ENCODE measurements around the gene DTX3. TPM values are rescaled to one million over a fixed set of nuclear protein-coding genes. Genes with fewer than 3 reads are reported as not detected.
A peak's percentile ranks its signal among the peaks of the same experiment; 100 is the strongest.
"Not testable (repeated sequence)": the region's sequence is repeated elsewhere in the genome, so short reads cannot be mapped to it uniquely, and the experiment has no call there.

DTX3 gene, protein sequence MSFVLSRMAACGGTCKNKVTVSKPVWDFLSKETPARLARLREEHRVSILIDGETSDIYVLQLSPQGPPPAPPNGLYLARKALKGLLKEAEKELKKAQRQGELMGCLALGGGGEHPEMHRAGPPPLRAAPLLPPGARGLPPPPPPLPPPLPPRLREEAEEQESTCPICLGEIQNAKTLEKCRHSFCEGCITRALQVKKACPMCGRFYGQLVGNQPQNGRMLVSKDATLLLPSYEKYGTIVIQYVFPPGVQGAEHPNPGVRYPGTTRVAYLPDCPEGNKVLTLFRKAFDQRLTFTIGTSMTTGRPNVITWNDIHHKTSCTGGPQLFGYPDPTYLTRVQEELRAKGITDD
- 29.5 TPM for polyA plus RNA-seq (2013, experiment 1 of 2)
- 29.5 TPM for polyA plus RNA-seq (2013, experiment 2 of 2)

DNA sequence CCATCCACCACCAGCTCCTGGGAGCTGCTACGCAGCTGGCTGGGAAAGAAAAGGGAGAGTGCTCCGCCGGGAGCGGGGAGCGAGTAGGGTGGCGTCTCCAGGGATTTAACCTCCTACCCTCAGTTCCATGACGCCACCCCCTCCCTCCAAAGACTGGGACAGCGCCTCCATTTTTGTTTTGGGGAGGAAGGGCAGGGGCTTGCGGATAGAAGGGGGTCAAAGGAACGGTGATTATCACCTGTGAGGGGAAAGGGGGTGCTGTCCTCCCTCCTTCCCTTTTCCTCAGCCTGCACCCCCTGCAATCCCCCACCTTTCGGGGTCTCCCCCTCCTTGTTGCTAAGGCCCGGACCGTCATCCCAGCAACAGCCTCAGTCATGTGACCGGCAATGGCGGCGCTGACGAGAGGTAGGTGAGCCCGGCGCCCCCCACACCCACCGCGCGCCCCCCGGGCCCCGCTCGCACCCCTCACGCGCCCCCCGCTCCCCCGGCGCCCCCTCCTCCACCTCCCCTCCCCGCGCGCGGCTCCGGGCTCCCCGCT lies at the start of gene DTX3:
TSS of gene DTX3 (plus strand) at position 371 of the 538 bp plus-strand sequence. CDS start 1,694 bp downstream, outside the sequence.
- DNase-seq, result peak; percentile 53

DNA sequence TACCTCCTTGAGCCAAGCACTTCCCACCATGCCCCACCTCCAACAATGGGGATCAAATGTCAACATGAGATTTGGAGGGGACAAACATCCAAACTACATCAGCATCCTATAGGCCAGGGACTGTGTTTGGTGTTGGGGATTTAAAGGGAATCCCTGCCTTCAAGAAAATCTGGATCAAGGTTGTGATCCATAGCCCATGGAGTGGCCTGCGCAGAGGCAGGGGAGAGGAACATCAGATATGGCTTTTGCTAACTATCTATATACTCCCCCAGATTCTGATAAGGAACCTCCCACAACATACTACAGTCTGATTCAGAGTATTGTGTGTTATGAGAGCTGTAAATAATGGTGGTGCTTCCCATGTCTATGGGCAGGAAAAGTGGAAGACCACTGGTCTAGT lies 49.7 kb upstream of the DTX3 start:
- Histone ChIP-seq H2BK15ac (replicated peaks; ENCODE audit: low read depth) (no peak overlapping the region), H2BK5ac (ENCODE audit: low read length) (no peak overlapping the region), H3K27me3 (ENCODE audit: insufficient read depth, low read length, poor library complexity) (no peaks in the 10 kb centered on the region), H3K56ac (ENCODE audit: low read length) (no peak overlapping the region), H3K79me2 (ENCODE audit: control insufficient read depth, insufficient read depth, low read length) (no peaks in the 10 kb centered on the region), H3K23ac (ENCODE audit: low read length) (no peak overlapping the region), H3K4ac (ENCODE audit: low read depth, low read length) (no peak overlapping the region), H3K9ac (ENCODE audit: low read length) (no peak overlapping the region), H3K36me3 (ENCODE audit: control insufficient read depth, insufficient read depth, low read length) (no peaks in the 10 kb centered on the region), H3K4me3 (ENCODE audit: low read length) (no peak overlapping the region), H2AK5ac (ENCODE audit: low read length) (no peak overlapping the region), H3K4me1 (ENCODE audit: control insufficient read depth, low read depth, low read length) (no peaks in the 10 kb centered on the region), H3K18ac (ENCODE audit: low read length) (no peak overlapping the region), H4K8ac (ENCODE audit: low read depth, low read length) (no peak overlapping the region), H3K79me1 (ENCODE audit: low read length) (no peaks in the 10 kb centered on the region), H3K27ac (ENCODE audit: low read depth, low read length) (no peak overlapping the region), H2BK120ac (ENCODE audit: low read depth, low read length) (no peak overlapping the region), H3K4me2 (ENCODE audit: low read length) (no peak overlapping the region), H4K5ac (ENCODE audit: low read length) (no peak overlapping the region)
- DNase-seq, result no peak
- WGBS (ENCODE audit: extremely low coverage, insufficient coverage, low lambda C conversion rate), result no CpG with 5 or more reads among the region's 1 CpG

More for the DNA sequence above, at the start of gene DTX3:
- WGBS (ENCODE audit: extremely low coverage, insufficient coverage, low lambda C conversion rate), result no CpG with 5 or more reads among the region's 36 CpGs
- H4K5ac ChIP-seq (ENCODE audit: low read length), result peak within 1 kb of the TSS; percentile 33
- peak within 1 kb of the TSS; percentile 95 for H3K18ac ChIP-seq (ENCODE audit: low read length)
- H3K4me1 ChIP-seq (ENCODE audit: control insufficient read depth, low read depth, low read length), result peaks cover 13% of the 10 kb centered on the region
- no peak within 1 kb of the TSS for H2BK15ac ChIP-seq (replicated peaks; ENCODE audit: low read depth)
- peak within 1 kb of the TSS; percentile 83 for H2BK120ac ChIP-seq (ENCODE audit: low read depth, low read length)
- H4K8ac ChIP-seq (ENCODE audit: low read depth, low read length), result peak within 1 kb of the TSS; percentile 69
- peaks cover 1% of the 10 kb centered on the region for H3K36me3 ChIP-seq (ENCODE audit: control insufficient read depth, insufficient read depth, low read length)
- peak within 1 kb of the TSS; percentile 92 for H3K9ac ChIP-seq (ENCODE audit: low read length)
- peak within 1 kb of the TSS; percentile 18 for H3K27ac ChIP-seq (ENCODE audit: low read depth, low read length)
- H3K79me2 ChIP-seq (ENCODE audit: control insufficient read depth, insufficient read depth, low read length), result no peaks in the 10 kb centered on the region
- peak within 1 kb of the TSS; percentile 95 for H2BK5ac ChIP-seq (ENCODE audit: low read length)
- peak within 1 kb of the TSS; percentile 97 for H3K56ac ChIP-seq (ENCODE audit: low read length)
- peaks cover 4% of the 10 kb centered on the region for H3K79me1 ChIP-seq (ENCODE audit: low read length)
- H3K27me3 ChIP-seq (ENCODE audit: insufficient read depth, low read length, poor library complexity), result no peaks in the 10 kb centered on the region
- peak within 1 kb of the TSS; percentile 95 for H3K4ac ChIP-seq (ENCODE audit: low read depth, low read length)
- H3K4me2 ChIP-seq (ENCODE audit: low read length), result peak within 1 kb of the TSS; percentile 85
- peak within 1 kb of the TSS; percentile 98 for H3K23ac ChIP-seq (ENCODE audit: low read length)
- peak within 1 kb of the TSS; percentile 56 for H2AK5ac ChIP-seq (ENCODE audit: low read length)
- H3K4me3 ChIP-seq (ENCODE audit: low read length), result peak within 1 kb of the TSS; percentile 85

DNA sequence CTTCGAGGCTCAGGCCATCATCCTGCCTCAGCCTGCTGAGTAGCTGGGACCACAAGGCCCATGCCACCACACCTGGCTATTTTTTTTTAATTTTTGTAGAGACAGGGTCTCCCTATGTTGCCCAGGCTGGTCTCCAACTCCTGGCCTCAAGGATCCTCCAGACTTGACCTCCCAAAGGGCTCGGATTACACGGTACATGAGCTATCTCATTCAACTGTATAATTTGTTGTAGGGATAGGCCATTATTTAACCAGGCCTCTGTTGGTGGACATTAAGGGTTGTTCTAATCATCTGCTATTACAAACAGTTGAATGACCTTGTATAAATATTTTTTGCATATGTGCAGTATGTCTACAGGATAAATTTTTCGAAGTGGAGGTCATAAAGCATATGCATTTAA lies 45.8 kb upstream of the DTX3 start:
- H3K79me1 ChIP-seq (ENCODE audit: low read length), result no peaks in the 10 kb centered on the region
- no CpG with 5 or more reads among the region's 4 CpGs for WGBS (ENCODE audit: extremely low coverage, insufficient coverage, low lambda C conversion rate)
- no peak overlapping the region for H3K56ac ChIP-seq (ENCODE audit: low read length)
- no peaks in the 10 kb centered on the region for H3K27me3 ChIP-seq (ENCODE audit: insufficient read depth, low read length, poor library complexity)
- no peak overlapping the region for H3K23ac ChIP-seq (ENCODE audit: low read length)
- no peak overlapping the region for H2BK120ac ChIP-seq (ENCODE audit: low read depth, low read length)
- no peaks in the 10 kb centered on the region for H3K36me3 ChIP-seq (ENCODE audit: control insufficient read depth, insufficient read depth, low read length)
- DNase-seq, result no peak
- H4K5ac ChIP-seq (ENCODE audit: low read length), result no peak overlapping the region
- H3K4me1 ChIP-seq (ENCODE audit: control insufficient read depth, low read depth, low read length), result no peaks in the 10 kb centered on the region
- no peak overlapping the region for H2BK15ac ChIP-seq (replicated peaks; ENCODE audit: low read depth)
- no peak overlapping the region for H4K8ac ChIP-seq (ENCODE audit: low read depth, low read length)
- H3K18ac ChIP-seq (ENCODE audit: low read length), result no peak overlapping the region
- no peak overlapping the region for H2BK5ac ChIP-seq (ENCODE audit: low read length)
- no peak overlapping the region for H3K9ac ChIP-seq (ENCODE audit: low read length)
- H3K4me2 ChIP-seq (ENCODE audit: low read length), result no peak overlapping the region
- no peak overlapping the region for H2AK5ac ChIP-seq (ENCODE audit: low read length)
- H3K79me2 ChIP-seq (ENCODE audit: control insufficient read depth, insufficient read depth, low read length), result no peaks in the 10 kb centered on the region
- no peak overlapping the region for H3K27ac ChIP-seq (ENCODE audit: low read depth, low read length)
- H3K4me3 ChIP-seq (ENCODE audit: low read length), result no peak overlapping the region
- H3K4ac ChIP-seq (ENCODE audit: low read depth, low read length), result no peak overlapping the region

DNA sequence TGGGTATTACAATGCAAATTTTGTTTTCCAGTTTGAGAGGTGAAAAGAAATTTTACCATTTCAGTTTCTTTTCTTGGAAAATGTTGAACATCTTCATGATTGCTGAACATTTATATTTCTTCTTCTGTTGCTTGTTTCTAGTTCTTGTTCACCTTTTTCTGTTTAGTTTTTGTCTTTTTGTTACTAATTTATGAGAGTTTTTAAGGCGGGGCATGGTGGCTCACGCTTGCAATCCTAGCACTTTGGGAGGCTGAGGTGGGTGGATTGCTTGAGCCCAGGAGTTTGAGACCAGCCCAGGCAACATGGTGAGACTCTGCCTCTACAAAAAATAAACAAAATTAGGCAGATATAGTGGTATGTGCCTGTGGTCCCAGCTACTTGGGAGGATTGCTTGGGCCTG lies 44.1 kb upstream of the DTX3 start:
- H2BK5ac ChIP-seq (ENCODE audit: low read length), result no peak overlapping the region
- H3K27ac ChIP-seq (ENCODE audit: low read depth, low read length), result no peak overlapping the region
- no CpG with 5 or more reads among the region's 2 CpGs for WGBS (ENCODE audit: extremely low coverage, insufficient coverage, low lambda C conversion rate)
- H3K18ac ChIP-seq (ENCODE audit: low read length), result no peak overlapping the region
- no peak for DNase-seq
- no peak overlapping the region for H3K4ac ChIP-seq (ENCODE audit: low read depth, low read length)
- no peak overlapping the region for H3K4me2 ChIP-seq (ENCODE audit: low read length)
- no peak overlapping the region for H2AK5ac ChIP-seq (ENCODE audit: low read length)
- H4K5ac ChIP-seq (ENCODE audit: low read length), result no peak overlapping the region
- no peaks in the 10 kb centered on the region for H3K4me1 ChIP-seq (ENCODE audit: control insufficient read depth, low read depth, low read length)
- H3K4me3 ChIP-seq (ENCODE audit: low read length), result no peak overlapping the region
- no peak overlapping the region for H2BK120ac ChIP-seq (ENCODE audit: low read depth, low read length)
- H3K27me3 ChIP-seq (ENCODE audit: insufficient read depth, low read length, poor library complexity), result no peaks in the 10 kb centered on the region
- H3K79me2 ChIP-seq (ENCODE audit: control insufficient read depth, insufficient read depth, low read length), result no peaks in the 10 kb centered on the region
- no peak overlapping the region for H3K56ac ChIP-seq (ENCODE audit: low read length)
- H3K9ac ChIP-seq (ENCODE audit: low read length), result no peak overlapping the region
- H2BK15ac ChIP-seq (replicated peaks; ENCODE audit: low read depth), result no peak overlapping the region
- no peaks in the 10 kb centered on the region for H3K79me1 ChIP-seq (ENCODE audit: low read length)
- H3K36me3 ChIP-seq (ENCODE audit: control insufficient read depth, insufficient read depth, low read length), result no peaks in the 10 kb centered on the region
- H3K23ac ChIP-seq (ENCODE audit: low read length), result no peak overlapping the region
- H4K8ac ChIP-seq (ENCODE audit: low read depth, low read length), result no peak overlapping the region

DNA sequence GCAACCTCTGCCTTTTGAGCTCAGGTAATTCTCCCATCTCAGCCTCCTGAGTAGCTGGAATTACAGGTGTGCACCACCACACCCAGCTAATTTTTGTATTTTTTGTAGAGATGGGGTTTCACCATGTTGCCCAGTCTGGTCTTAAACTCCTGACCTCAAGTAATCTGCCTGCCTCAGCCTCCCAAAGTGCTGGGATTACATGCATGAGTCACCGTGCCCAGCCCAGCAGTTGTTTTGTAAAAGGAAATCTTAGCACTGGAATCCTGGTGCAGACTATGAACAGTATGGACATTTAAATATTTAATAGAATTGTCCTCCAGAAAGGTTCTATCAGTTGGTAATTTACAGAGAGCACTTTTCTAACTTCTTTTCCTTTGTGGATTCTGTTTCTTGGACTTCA lies 43.5 kb upstream of the DTX3 start:
- not testable (repeated sequence) for DNase-seq; H2BK5ac ChIP-seq (ENCODE audit: low read length); H3K4me3 ChIP-seq (ENCODE audit: low read length); H2BK15ac ChIP-seq (replicated peaks; ENCODE audit: low read depth); H3K18ac ChIP-seq (ENCODE audit: low read length); H3K27ac ChIP-seq (ENCODE audit: low read depth, low read length); H3K79me2 ChIP-seq (ENCODE audit: control insufficient read depth, insufficient read depth, low read length); H3K4me1 ChIP-seq (ENCODE audit: control insufficient read depth, low read depth, low read length); H3K23ac ChIP-seq (ENCODE audit: low read length); H3K9ac ChIP-seq (ENCODE audit: low read length); H3K79me1 ChIP-seq (ENCODE audit: low read length); H2BK120ac ChIP-seq (ENCODE audit: low read depth, low read length); H3K4ac ChIP-seq (ENCODE audit: low read depth, low read length); H3K56ac ChIP-seq (ENCODE audit: low read length); H2AK5ac ChIP-seq (ENCODE audit: low read length); H3K27me3 ChIP-seq (ENCODE audit: insufficient read depth, low read length, poor library complexity); H3K36me3 ChIP-seq (ENCODE audit: control insufficient read depth, insufficient read depth, low read length); H4K5ac ChIP-seq (ENCODE audit: low read length); H4K8ac ChIP-seq (ENCODE audit: low read depth, low read length); H3K4me2 ChIP-seq (ENCODE audit: low read length)
- WGBS (ENCODE audit: extremely low coverage, insufficient coverage, low lambda C conversion rate), result no CpG with 5 or more reads among the region's 1 CpG
